MM.1S (cell line): ENCODE data around the gene ITGA8.

Experiments used
- DNase-seq: peaks from one replicate; pipeline ENCODE4 v3.0.0-alpha.2; 2015
- H2AFZ ChIP-seq: fragments of 300-600 bp; sonication (generic); 2 replicates; pipeline ENCODE4 v1.6.0; 2016; ENCODE audit warnings: antibody characterized with exemption, low read length
- H3F3A ChIP-seq: fragments of 300-600 bp; sonication (generic); 2 replicates; pipeline ENCODE4 v1.6.1; 2016; ENCODE audit warnings: mild to moderate bottlenecking, antibody characterized with exemption, low read length, moderate library complexity, mixed read lengths; ENCODE audit not compliant: insufficient read depth
- H3K27ac ChIP-seq: fragments of 300-600 bp; sonication (generic); 2 replicates; pipeline ENCODE4 v1.5.1; 2016; ENCODE audit warnings: mild to moderate bottlenecking, low read length
- H3K27me3 ChIP-seq: fragments of 300-600 bp; sonication (generic); replicated peaks from 2 replicates; pipeline ENCODE4 v1.6.0; 2016; ENCODE audit warnings: low read length; ENCODE audit not compliant: insufficient read depth
- H3K36me3 ChIP-seq: fragments of 300-600 bp; sonication (generic); replicated peaks from 2 replicates; pipeline ENCODE4 v1.6.1; 2016; ENCODE audit warnings: mild to moderate bottlenecking, low read length, mixed read lengths; ENCODE audit not compliant: insufficient read depth
- H3K4me1 ChIP-seq: fragments of 300-600 bp; sonication (generic); 2 replicates; pipeline ENCODE4 v1.6.1; 2016; ENCODE audit warnings: low read length, mixed read lengths
- H3K4me2 ChIP-seq: fragments of 300-600 bp; sonication (generic); 2 replicates; pipeline ENCODE4 v1.6.0; 2016; ENCODE audit warnings: low read depth, low read length
- H3K4me3 ChIP-seq: fragments of 300-600 bp; sonication (generic); 2 replicates; pipeline ENCODE4 v1.5.1; 2016; ENCODE audit warnings: low read length, mixed read lengths
- H3K79me2 ChIP-seq: fragments of 300-600 bp; sonication (generic); 2 replicates; pipeline ENCODE4 v1.6.1; 2016; ENCODE audit warnings: mixed run types, low read length, mixed read lengths
- H3K9ac ChIP-seq: fragments of 300-600 bp; sonication (generic); 2 replicates; pipeline ENCODE4 v1.6.1; 2016; ENCODE audit warnings: low read length, mixed read lengths
- H3K9me2 ChIP-seq: fragments of 300-600 bp; sonication (generic); replicated peaks from 2 replicates; pipeline ENCODE4 v1.6.1; 2016; ENCODE audit warnings: mild to moderate bottlenecking, low read length, mixed read lengths; ENCODE audit not compliant: insufficient read depth
- H3K9me3 ChIP-seq: fragments of 300-600 bp; sonication (generic); replicated peaks from 2 replicates; pipeline ENCODE4 v1.6.1; 2016; ENCODE audit warnings: mild to moderate bottlenecking, low read length, mixed read lengths; ENCODE audit not compliant: insufficient read depth
- H4K20me1 ChIP-seq: fragments of 300-600 bp; sonication (generic); 2 replicates; pipeline ENCODE4 v1.6.1; 2016; ENCODE audit warnings: mild to moderate bottlenecking, low read length, moderate library complexity, mixed read lengths; ENCODE audit not compliant: insufficient read depth
- EZH2 ChIP-seq: fragments of 300-600 bp; sonication (generic); optimal IDR thresholded peaks from 2 replicates; pipeline ENCODE3; 2017; ENCODE audit warnings: low read depth, mild to moderate bottlenecking, antibody characterized with exemption, low read length, mixed read lengths
- EZH2phosphoT487 ChIP-seq: fragments of 300-600 bp; sonication (generic); IDR thresholded peaks from 2 replicates; pipeline ENCODE4 v1.6.1; 2018; ENCODE audit warnings: antibody characterized with exemption, low read length
- TF ChIP-seq, protein P1 (sequence below): fragments of 300-600 bp; sonication (generic); IDR thresholded peaks from 2 replicates; pipeline ENCODE4 v1.5.1; 2016; ENCODE audit warnings: antibody characterized with exemption, low read length, mixed read lengths

Gene ITGA8

GRCh38 chr10:15681076-15681475 is 38.6 kb downstream of the ITGA8 start:
- H3K4me3 ChIP-seq: no peak overlapping the region
- no peaks in the 10 kb centered on the region for H3F3A ChIP-seq
- H3K4me1 ChIP-seq: no peaks in the 10 kb centered on the region
- no peak for DNase-seq
- H3K9me3 ChIP-seq: no peaks in the 10 kb centered on the region
- H3K4me2 ChIP-seq: no peak overlapping the region
- H3K27me3 ChIP-seq: no peaks in the 10 kb centered on the region
- TF ChIP-seq EZH2: no peak
- no peak for TF ChIP-seq EZH2phosphoT487
- TF ChIP-seq, protein P1, sequence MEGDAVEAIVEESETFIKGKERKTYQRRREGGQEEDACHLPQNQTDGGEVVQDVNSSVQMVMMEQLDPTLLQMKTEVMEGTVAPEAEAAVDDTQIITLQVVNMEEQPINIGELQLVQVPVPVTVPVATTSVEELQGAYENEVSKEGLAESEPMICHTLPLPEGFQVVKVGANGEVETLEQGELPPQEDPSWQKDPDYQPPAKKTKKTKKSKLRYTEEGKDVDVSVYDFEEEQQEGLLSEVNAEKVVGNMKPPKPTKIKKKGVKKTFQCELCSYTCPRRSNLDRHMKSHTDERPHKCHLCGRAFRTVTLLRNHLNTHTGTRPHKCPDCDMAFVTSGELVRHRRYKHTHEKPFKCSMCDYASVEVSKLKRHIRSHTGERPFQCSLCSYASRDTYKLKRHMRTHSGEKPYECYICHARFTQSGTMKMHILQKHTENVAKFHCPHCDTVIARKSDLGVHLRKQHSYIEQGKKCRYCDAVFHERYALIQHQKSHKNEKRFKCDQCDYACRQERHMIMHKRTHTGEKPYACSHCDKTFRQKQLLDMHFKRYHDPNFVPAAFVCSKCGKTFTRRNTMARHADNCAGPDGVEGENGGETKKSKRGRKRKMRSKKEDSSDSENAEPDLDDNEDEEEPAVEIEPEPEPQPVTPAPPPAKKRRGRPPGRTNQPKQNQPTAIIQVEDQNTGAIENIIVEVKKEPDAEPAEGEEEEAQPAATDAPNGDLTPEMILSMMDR: no peak
- peaks cover 79% of the 10 kb centered on the region for H3K79me2 ChIP-seq
- no peak overlapping the region for H2AFZ ChIP-seq
- no peaks in the 10 kb centered on the region for H3K9me2 ChIP-seq
- no peak overlapping the region for H3K9ac ChIP-seq
- no peak overlapping the region for H3K27ac ChIP-seq
- H3K36me3 ChIP-seq: peaks cover 31% of the 10 kb centered on the region
- no peaks in the 10 kb centered on the region for H4K20me1 ChIP-seq

GRCh38 chr10:15678851-15679250 is 40.9 kb downstream of the ITGA8 start:
- no peaks in the 10 kb centered on the region for H3K9me2 ChIP-seq
- no peaks in the 10 kb centered on the region for H4K20me1 ChIP-seq
- H3K9ac ChIP-seq: no peak overlapping the region
- H3K4me2 ChIP-seq: no peak overlapping the region
- H3K4me1 ChIP-seq: no peaks in the 10 kb centered on the region
- H3K27ac ChIP-seq: no peak overlapping the region
- no peak for DNase-seq
- no peaks in the 10 kb centered on the region for H3K27me3 ChIP-seq
- H3K4me3 ChIP-seq: no peak overlapping the region
- no peaks in the 10 kb centered on the region for H3K9me3 ChIP-seq
- H3K36me3 ChIP-seq: peaks cover 35% of the 10 kb centered on the region
- no peak overlapping the region for H2AFZ ChIP-seq
- H3F3A ChIP-seq: no peaks in the 10 kb centered on the region
- TF ChIP-seq, protein P1: no peak
- no peak for TF ChIP-seq EZH2phosphoT487
- no peak for TF ChIP-seq EZH2
- peaks cover 57% of the 10 kb centered on the region for H3K79me2 ChIP-seq

GRCh38 chr10:15672469-15672868 is 47.3 kb downstream of the ITGA8 start:
- H3K4me3 ChIP-seq: no peak overlapping the region
- TF ChIP-seq EZH2: no peak
- TF ChIP-seq, protein P1: no peak
- no peak for TF ChIP-seq EZH2phosphoT487
- no peaks in the 10 kb centered on the region; the same call in 1 of the 2 replicates for H3F3A ChIP-seq
- H2AFZ ChIP-seq: no peak overlapping the region
- H3K9me2 ChIP-seq: no peaks in the 10 kb centered on the region
- no peak for DNase-seq
- no peaks in the 10 kb centered on the region for H4K20me1 ChIP-seq
- no peak overlapping the region for H3K4me2 ChIP-seq
- no peaks in the 10 kb centered on the region for H3K4me1 ChIP-seq
- peaks cover 39% of the 10 kb centered on the region for H3K36me3 ChIP-seq
- H3K27ac ChIP-seq: no peak overlapping the region
- no peak overlapping the region for H3K9ac ChIP-seq
- H3K9me3 ChIP-seq: no peaks in the 10 kb centered on the region
- H3K27me3 ChIP-seq: no peaks in the 10 kb centered on the region
- peaks cover 28% of the 10 kb centered on the region for H3K79me2 ChIP-seq
